SKM-1 (cell line): ENCODE data around the gene NBPF11.
"Not testable (repeated sequence)": the region's sequence is repeated elsewhere in the genome, so short reads cannot be mapped to it uniquely, and the experiment has no call there.

Source experiments
- DNase-seq: peaks from one replicate; lab custom pipeline; 2025; ENCODE audit not compliant: unreplicated experiment; lab: John Stamatoyannopoulos, UW

The NBPF11 gene

GRCh38 chr1:148060294-148060701 is 91.8 kb downstream of the NBPF11 start:
- not testable (repeated sequence) for DNase-seq

DNA sequence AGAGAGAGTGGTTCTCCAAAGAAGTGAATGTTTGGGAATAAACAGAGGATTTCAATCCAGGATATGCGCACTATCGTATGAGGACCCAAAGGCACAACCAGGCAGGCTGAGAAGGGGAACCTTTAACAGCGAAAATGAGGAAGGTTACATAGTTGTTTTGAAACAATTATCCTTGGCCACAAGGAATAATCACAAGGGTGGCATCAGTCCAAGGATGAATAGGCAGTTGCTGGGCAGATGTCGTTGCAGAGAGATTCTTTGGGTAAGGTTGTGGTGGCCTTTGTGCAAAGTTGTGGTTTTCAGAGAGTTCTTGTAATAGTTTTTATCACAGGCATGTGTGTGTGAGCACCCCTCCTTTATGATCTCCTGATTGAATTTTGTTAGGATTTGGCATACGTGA is 94.7 kb downstream of the NBPF11 start:
- DNase-seq, result not testable (repeated sequence)
